Measurements from ENCODE around the gene CENPS.

- TF ChIP-seq RAD21 (IDR thresholded peaks at IDR 0.05 in 1 of 2, conservative IDR thresholded peaks at IDR 0.05 in 1 of 2; ENCODE audit: low read depth in 2 of 2, low read length in 2 of 2) (no peak), RXRA (IDR thresholded peaks at IDR 0.05; ENCODE audit: insufficient read depth, low read depth, low read length) (no peak), ASH2L (IDR thresholded peaks at IDR 0.05; ENCODE audit: low read length) (no peak), BACH1 (IDR thresholded peaks at IDR 0.05; ENCODE audit: low read length) (no peak), CTCF (IDR thresholded peaks at IDR 0.05; ENCODE audit: control extremely low read depth in 1 of 3, insufficient read depth in 1 of 3, low read depth in 1 of 3, low read length in 3 of 3) (no peak), JUND (IDR thresholded peaks at IDR 0.05; ENCODE audit: low read length) (no peak), USF2 (IDR thresholded peaks at IDR 0.05; ENCODE audit: low read length) (no peak), MAFK (IDR thresholded peaks at IDR 0.05; ENCODE audit: low read depth, low read length) (no peak), YY1 (IDR thresholded peaks at IDR 0.05; ENCODE audit: low read depth, low read length) (no peak), EZH2 (IDR thresholded peaks at IDR 0.05; ENCODE audit: low read depth, low read length, severe bottlenecking) (no peak), CEBPB (IDR thresholded peaks at IDR 0.05; ENCODE audit: low read depth, low read length) (no peak), SUZ12 (IDR thresholded peaks at IDR 0.05; ENCODE audit: low read length) (no peak), KDM1A (IDR thresholded peaks at IDR 0.05; ENCODE audit: borderline replicate concordance, low read length) (no peak), POLR2A (IDR thresholded peaks at IDR 0.05; ENCODE audit: control extremely low read depth in 1 of 2, low read depth in 2 of 2, low read length in 2 of 2) (no peak)
These were observed 36.8 kb downstream of the CENPS start for GRCh38 chr1:10467078-10467477.

Measured in H1 (cell line).